GM18909 (cell line): ENCODE measurements around the gene SUN2.

Experiments used
- ATAC-seq: cut with Tn5 transposase; IDR thresholded peaks from one replicate; pipeline ENCODE4 v1.9.1; 2021; ENCODE audit warnings: mild to moderate bottlenecking; ENCODE audit not compliant: unreplicated experiment, poor library complexity

The SUN2 gene

GRCh38 chr22:38704654-38705234 is 51.1 kb downstream of the SUN2 start:
- ATAC-seq = no peak

GRCh38 chr22:38700789-38701628 is 54.8 kb downstream of the SUN2 start, which contains the start of gene JOSD1:
TSS of gene JOSD1 (minus strand) at chr22:38700943. CDS start at chr22:38699987, 956 bp downstream.
- ATAC-seq = peak; percentile 41

- no peak for ATAC-seq
These were observed 55.5 kb downstream of the SUN2 start for GRCh38 chr22:38700270-38700788.

- no peak for ATAC-seq
These were observed 56.0 kb downstream of the SUN2 start for GRCh38 chr22:38699784-38700183.

GRCh38 chr22:38699143-38699542 is 56.7 kb downstream of the SUN2 start:
- ATAC-seq = no peak

GRCh38 chr22:38698407-38699094 is 57.2 kb downstream of the SUN2 start:
- ATAC-seq = no peak

- ATAC-seq = no peak
These were observed 58.2 kb downstream of the SUN2 start for GRCh38 chr22:38697425-38698089.

GRCh38 chr22:38696606-38697424 is 59.0 kb downstream of the SUN2 start:
- no peak for ATAC-seq

- ATAC-seq = no peak
These were observed 60.9 kb downstream of the SUN2 start for GRCh38 chr22:38694940-38695339.

- ATAC-seq = no peak
These were observed 61.7 kb downstream of the SUN2 start for GRCh38 chr22:38694049-38694448.

GRCh38 chr22:38689651-38690050 is 66.1 kb downstream of the SUN2 start:
- no peak for ATAC-seq

- no peak for ATAC-seq
These were observed 70.0 kb downstream of the SUN2 start for GRCh38 chr22:38685761-38686160.

- ATAC-seq = no peak
These were observed 70.9 kb downstream of the SUN2 start for GRCh38 chr22:38684895-38685294.
